ENCODE data around the gene DACH1. TPM values are rescaled to one million over a fixed set of nuclear protein-coding genes. Genes with fewer than 3 reads are reported as not detected.
A peak's percentile ranks its signal among the peaks of the same experiment; 100 is the strongest.

Gene DACH1
- total and polyA plus RNA-seq, 2 of the 13 experiments (the other 11 are each of a cell fraction or from before 2014, with no cell fraction given): not detected

- H3K9me3 ChIP-seq (ENCODE audit: low read length): no peaks in the 10 kb centered on the region
- FAIRE-seq (no peak), DNase-seq (ENCODE audit: low spot score) (no peak), ATAC-seq (no peak)
- no peak overlapping the region for H3K4me2 ChIP-seq (ENCODE audit: low read depth, low read length)
- H2AFZ ChIP-seq (ENCODE audit: low read length): no peak overlapping the region
- intact Hi-C loops (cut with micrococcal nuclease; ENCODE audit: unreplicated experiment) (no loop called here), in situ Hi-C loops (cut with HindIII; ENCODE audit: extremely low pct_ligation_motif_present, low pct_unique_long_range_greater_than_20kb) (no loop called here)
- H3K27me3 ChIP-seq (ENCODE audit: control insufficient read depth in 1 of 2, insufficient read depth in 2 of 2, low read length in 2 of 2): no peaks in the 10 kb centered on the region
- TF ChIP-seq ZNF761 (CRISPR knock-in tag; conservative IDR thresholded peaks at IDR 0.05): no peak
- TF ChIP-seq, protein P1, sequence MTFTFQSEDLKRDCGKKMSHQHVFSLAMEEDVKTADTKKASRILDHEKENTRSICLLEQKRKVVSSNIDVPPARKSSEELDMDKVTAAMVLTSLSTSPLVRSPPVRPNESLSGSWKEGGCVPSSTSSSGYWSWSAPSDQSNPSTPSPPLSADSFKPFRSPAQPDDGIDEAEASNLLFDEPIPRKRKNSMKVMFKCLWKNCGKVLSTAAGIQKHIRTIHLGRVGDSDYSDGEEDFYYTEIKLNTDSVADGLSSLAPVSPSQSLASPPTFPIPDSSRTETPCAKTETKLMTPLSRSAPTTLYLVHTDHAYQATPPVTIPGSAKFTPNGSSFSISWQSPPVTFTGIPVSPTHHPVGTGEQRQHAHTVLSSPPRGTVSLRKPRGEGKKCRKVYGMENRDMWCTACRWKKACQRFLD (CRISPR knock-in tag; IDR thresholded peaks at IDR 0.05; ENCODE audit: borderline replicate concordance): no peak
- TF ChIP-seq CEBPB (IDR thresholded peaks at IDR 0.05; ENCODE audit: borderline replicate concordance, low read depth, low read length): peak; percentile 61
- no peak for TF ChIP-seq CHD2 (IDR thresholded peaks at IDR 0.05; ENCODE audit: low read depth, low read length)
- TF ChIP-seq, protein P2, sequence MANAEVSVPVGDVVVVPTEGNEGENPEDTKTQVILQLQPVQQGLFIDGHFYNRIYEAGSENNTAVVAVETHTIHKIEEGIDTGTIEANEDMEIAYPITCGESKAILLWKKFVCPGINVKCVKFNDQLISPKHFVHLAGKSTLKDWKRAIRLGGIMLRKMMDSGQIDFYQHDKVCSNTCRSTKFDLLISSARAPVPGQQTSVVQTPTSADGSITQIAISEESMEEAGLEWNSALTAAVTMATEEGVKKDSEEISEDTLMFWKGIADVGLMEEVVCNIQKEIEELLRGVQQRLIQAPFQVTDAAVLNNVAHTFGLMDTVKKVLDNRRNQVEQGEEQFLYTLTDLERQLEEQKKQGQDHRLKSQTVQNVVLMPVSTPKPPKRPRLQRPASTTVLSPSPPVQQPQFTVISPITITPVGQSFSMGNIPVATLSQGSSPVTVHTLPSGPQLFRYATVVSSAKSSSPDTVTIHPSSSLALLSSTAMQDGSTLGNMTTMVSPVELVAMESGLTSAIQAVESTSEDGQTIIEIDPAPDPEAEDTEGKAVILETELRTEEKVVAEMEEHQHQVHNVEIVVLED (CRISPR knock-in tag; IDR thresholded peaks at IDR 0.05; ENCODE audit: borderline replicate concordance): no peak
- WGBS (ENCODE audit: low lambda C conversion rate): 8% methylated on average over 4 of the region's 4 CpGs
- no TSS peak for BruUV-seq (replicated peaks)
- no peaks in the 10 kb centered on the region for H3K4me1 ChIP-seq (ENCODE audit: insufficient read depth, low read length)
- H3K4me3 ChIP-seq (replicated peaks in 1 of 3; ENCODE audit: insufficient read depth in 1 of 3, low read depth in 2 of 3, low read length in 3 of 3): no peak overlapping the region
- H3K27ac ChIP-seq (ENCODE audit: extremely low read length, insufficient read depth, low read length): no peak overlapping the region
- CTCF ChIA-PET (ENCODE audit: low intra/inter-chr PET ratio, low total read pairs): no interaction called here
- no peaks in the 10 kb centered on the region for H3K36me3 ChIP-seq (replicated peaks in 1 of 2; ENCODE audit: control insufficient read depth in 1 of 2, insufficient read depth in 2 of 2, low read length in 2 of 2)
- H3K79me2 ChIP-seq (ENCODE audit: insufficient read depth, low read length): no peaks in the 10 kb centered on the region
- no peak overlapping the region for H3K9ac ChIP-seq (ENCODE audit: insufficient read depth, low read depth, low read length)
- no peaks in the 10 kb centered on the region for H4K20me1 ChIP-seq (ENCODE audit: insufficient read depth, low read length)
- POLR2A ChIA-PET: no interaction called here
Measured at GRCh38 chr13:71704656-71705055, 162.3 kb downstream of the DACH1 start.

- in situ Hi-C loops (cut with HindIII; ENCODE audit: extremely low pct_ligation_motif_present, low pct_unique_long_range_greater_than_20kb): no loop called here
- BruUV-seq (replicated peaks): no TSS peak
Measured at GRCh38 chr13:71703138-71703537, 163.9 kb downstream of the DACH1 start.

More at GRCh38 chr13:71703138-71703537, 163.9 kb downstream of the DACH1 start:
- ChIA-PET POLR2A (no interaction called here), CTCF (ENCODE audit: low intra/inter-chr PET ratio, low total read pairs) (no interaction called here)
- H3K27me3 ChIP-seq (ENCODE audit: control insufficient read depth in 1 of 2, insufficient read depth in 2 of 2, low read length in 2 of 2): no peaks in the 10 kb centered on the region
- H3K36me3 ChIP-seq (replicated peaks in 1 of 2; ENCODE audit: control insufficient read depth in 1 of 2, insufficient read depth in 2 of 2, low read length in 2 of 2): no peaks in the 10 kb centered on the region
- 25% methylated on average over 2 of the region's 2 CpGs for WGBS (ENCODE audit: low lambda C conversion rate)
- FAIRE-seq: no peak
- no peak for ATAC-seq
- no peak overlapping the region for H2AFZ ChIP-seq (ENCODE audit: low read length)
- no peak overlapping the region for H3K9ac ChIP-seq (ENCODE audit: insufficient read depth, low read depth, low read length)
- intact Hi-C loops (cut with micrococcal nuclease; ENCODE audit: unreplicated experiment): no loop called here
- no peak overlapping the region for H3K27ac ChIP-seq (ENCODE audit: extremely low read length, insufficient read depth, low read length)
- no peaks in the 10 kb centered on the region for H3K9me3 ChIP-seq (ENCODE audit: low read length)
- TF ChIP-seq, protein P1 (CRISPR knock-in tag; IDR thresholded peaks at IDR 0.05; ENCODE audit: borderline replicate concordance): no peak
- TF ChIP-seq RFX5 (IDR thresholded peaks at IDR 0.05; ENCODE audit: low read depth, low read length): 0 out of 2 replicates have a peak, but pooled peaks have one; percentile 28
- H4K20me1 ChIP-seq (ENCODE audit: insufficient read depth, low read length): no peaks in the 10 kb centered on the region
- no peak overlapping the region for H3K4me3 ChIP-seq (replicated peaks in 1 of 3; ENCODE audit: insufficient read depth in 1 of 3, low read depth in 2 of 3, low read length in 3 of 3)
- DNase-seq (ENCODE audit: low spot score): no peak
- H3K79me2 ChIP-seq (ENCODE audit: insufficient read depth, low read length): no peaks in the 10 kb centered on the region
- no peaks in the 10 kb centered on the region for H3K4me1 ChIP-seq (ENCODE audit: insufficient read depth, low read length)
- H3K4me2 ChIP-seq (ENCODE audit: low read depth, low read length): no peak overlapping the region

Data from HepG2 (cell line).